Osteoblast (primary cell): Measurements from ENCODE around the gene WFDC1. TPM values are rescaled to one million over a fixed set of nuclear protein-coding genes. Genes with fewer than 3 reads are reported as not detected.

ENCODE experiments used
- DNase-seq: peaks from one replicate; pipeline ENCODE4 v3.0.0; 2011; ENCODE audit warnings: low spot score, mixed read lengths; ENCODE audit not compliant: insufficient read length; ENCODE audit errors: missing footprints
- H2AFZ ChIP-seq: 2 replicates; pipeline ENCODE4 v1.6.0; 2011; ENCODE audit warnings: mild to moderate bottlenecking, low read length
- H3K27ac ChIP-seq: 2 replicates; pipeline ENCODE4 v1.5.1; 2011; ENCODE audit warnings: mild to moderate bottlenecking, low read depth, low read length, moderate library complexity
- H3K27me3 ChIP-seq: 2 replicates; pipeline ENCODE4 v1.6.0; 2012; ENCODE audit warnings: mild to moderate bottlenecking, control low read depth, inconsistent platforms, low read length, moderate library complexity; ENCODE audit not compliant: insufficient read depth
- H3K36me3 ChIP-seq: 2 replicates; pipeline ENCODE4 v1.5.1; 2011; ENCODE audit warnings: mild to moderate bottlenecking, low read length, control low read depth, moderate library complexity; ENCODE audit not compliant: insufficient read depth
- H3K4me1 ChIP-seq: 2 replicates; pipeline ENCODE4 v1.5.1; 2011; ENCODE audit warnings: mild to moderate bottlenecking, low read length, control low read depth, moderate library complexity; ENCODE audit not compliant: insufficient read depth
- H3K4me2 ChIP-seq: 2 replicates; pipeline ENCODE4 v1.6.0; 2011; ENCODE audit warnings: mild to moderate bottlenecking, low read length; ENCODE audit not compliant: insufficient read depth
- H3K4me3 ChIP-seq: fragments of 200-600 bp; sonication (generic); 3 replicates; pipeline ENCODE4 v1.5.1; 2012; ENCODE audit warnings: mild to moderate bottlenecking, low read length, inconsistent platforms; ENCODE audit not compliant: insufficient read depth
- H3K79me2 ChIP-seq: 2 replicates; pipeline ENCODE4 v1.6.0; 2012; ENCODE audit warnings: mild to moderate bottlenecking, low read length, control low read depth, inconsistent platforms; ENCODE audit not compliant: insufficient read depth
- H3K9me3 ChIP-seq: 2 replicates; pipeline ENCODE4 v1.5.1; 2011; ENCODE audit warnings: low read depth, low read length, control low read depth
- H4K20me1 ChIP-seq: 2 replicates; pipeline ENCODE4 v1.6.0; 2012; ENCODE audit warnings: mild to moderate bottlenecking, low read length, control low read depth; ENCODE audit not compliant: insufficient read depth
- CTCF ChIP-seq: IDR thresholded peaks from 2 replicates; pipeline ENCODE4 v1.5.1; 2011; ENCODE audit warnings: mild to moderate bottlenecking, low read depth, low read length, moderate library complexity; ENCODE audit errors: extremely low read depth
- total RNA-seq: library from RNA; depleted of rRNA; stranded (reverse); fragments of >200 nt; gene quantifications from 2 replicates; pipeline ENCODE4 v1.2.3, GENCODE V29; 2012

Gene WFDC1
- total RNA-seq, 1 donor: not detected

DNA sequence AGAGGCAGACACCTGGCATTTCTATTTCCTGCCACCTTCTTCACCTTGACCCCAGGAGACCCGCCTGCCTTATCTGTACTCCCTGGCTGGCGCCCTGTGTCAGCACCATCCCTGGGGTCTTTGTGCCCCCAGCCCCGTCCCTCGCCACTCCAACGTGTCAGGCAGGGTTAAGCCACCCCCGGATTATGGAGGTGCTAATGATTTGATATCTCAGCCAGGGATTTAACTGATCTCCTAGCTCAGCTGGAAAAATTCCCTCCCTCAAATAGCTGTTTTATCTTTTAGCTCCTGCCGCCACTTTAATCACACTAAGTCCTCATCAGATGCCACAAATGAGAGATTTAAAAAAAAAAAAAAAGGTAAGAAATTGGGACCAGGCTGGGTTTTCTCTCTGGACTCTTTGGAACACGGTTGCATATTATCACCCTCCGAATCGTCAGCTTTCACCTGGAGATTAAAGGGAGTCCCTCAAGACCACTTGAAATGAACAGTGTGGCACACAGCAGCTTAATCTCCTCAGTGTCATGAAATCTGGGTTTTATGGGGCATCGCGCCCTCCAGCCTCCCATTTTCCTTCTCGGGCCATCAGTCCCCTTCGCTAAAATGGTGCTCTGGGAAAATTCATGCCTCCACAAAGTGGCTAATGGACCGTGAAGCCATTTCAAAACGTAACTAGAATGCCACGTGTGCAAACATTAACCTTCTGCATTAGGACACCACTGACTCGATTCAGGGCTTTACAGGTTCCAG is 26.2 kb upstream of the WFDC1 start:
- Histone ChIP-seq H3K4me1 (no peaks in the 10 kb centered on the region), H3K79me2 (no peaks in the 10 kb centered on the region), H3K27ac (no peak overlapping the region), H3K36me3 (no peaks in the 10 kb centered on the region), H3K9me3 (no peaks in the 10 kb centered on the region), H3K4me2 (no peak overlapping the region), H3K27me3 (peaks cover 11% of the 10 kb centered on the region), H3K4me3 (no peak overlapping the region), H2AFZ (no peak overlapping the region), H4K20me1 (no peaks in the 10 kb centered on the region)
- no peak for DNase-seq
- TF ChIP-seq CTCF: no peak

GRCh38 chr16:84270071-84270470 is 24.6 kb upstream of the WFDC1 start:
- no peak for TF ChIP-seq CTCF
- Histone ChIP-seq H3K27ac (no peak overlapping the region), H4K20me1 (no peaks in the 10 kb centered on the region), H3K4me2 (no peak overlapping the region), H3K79me2 (no peaks in the 10 kb centered on the region), H3K9me3 (no peaks in the 10 kb centered on the region), H2AFZ (no peak overlapping the region), H3K4me3 (no peak overlapping the region), H3K27me3 (peaks cover 12% of the 10 kb centered on the region), H3K36me3 (no peaks in the 10 kb centered on the region), H3K4me1 (no peaks in the 10 kb centered on the region)
- DNase-seq: no peak

- Histone ChIP-seq H2AFZ (no peak overlapping the region), H3K4me1 (no peaks in the 10 kb centered on the region), H3K4me3 (no peak overlapping the region), H3K27me3 (peaks cover 15% of the 10 kb centered on the region), H3K9me3 (no peaks in the 10 kb centered on the region), H3K4me2 (no peak overlapping the region), H4K20me1 (no peaks in the 10 kb centered on the region), H3K36me3 (no peaks in the 10 kb centered on the region), H3K27ac (no peak overlapping the region), H3K79me2 (no peaks in the 10 kb centered on the region)
- no peak for TF ChIP-seq CTCF
- DNase-seq: no peak
Observed at GRCh38 chr16:84270531-84270930, 24.1 kb upstream of the WFDC1 start.

- Histone ChIP-seq H3K36me3 (no peaks in the 10 kb centered on the region), H4K20me1 (no peaks in the 10 kb centered on the region), H3K4me3 (no peak overlapping the region), H3K9me3 (no peaks in the 10 kb centered on the region), H3K79me2 (no peaks in the 10 kb centered on the region), H2AFZ (no peak overlapping the region), H3K27me3 (peaks cover 15% of the 10 kb centered on the region), H3K27ac (no peak overlapping the region), H3K4me1 (no peaks in the 10 kb centered on the region), H3K4me2 (no peak overlapping the region)
- no peak for TF ChIP-seq CTCF
- DNase-seq: no peak
Observed at GRCh38 chr16:84271037-84271436, 23.6 kb upstream of the WFDC1 start.
